Measurements from ENCODE around the gene KIAA1217. TPM values are rescaled to one million over a fixed set of nuclear protein-coding genes. Genes with fewer than 3 reads are reported as not detected.

KIAA1217 gene
- polyA plus RNA-seq, 6 donors from 2014 or later = not detected

DNA sequence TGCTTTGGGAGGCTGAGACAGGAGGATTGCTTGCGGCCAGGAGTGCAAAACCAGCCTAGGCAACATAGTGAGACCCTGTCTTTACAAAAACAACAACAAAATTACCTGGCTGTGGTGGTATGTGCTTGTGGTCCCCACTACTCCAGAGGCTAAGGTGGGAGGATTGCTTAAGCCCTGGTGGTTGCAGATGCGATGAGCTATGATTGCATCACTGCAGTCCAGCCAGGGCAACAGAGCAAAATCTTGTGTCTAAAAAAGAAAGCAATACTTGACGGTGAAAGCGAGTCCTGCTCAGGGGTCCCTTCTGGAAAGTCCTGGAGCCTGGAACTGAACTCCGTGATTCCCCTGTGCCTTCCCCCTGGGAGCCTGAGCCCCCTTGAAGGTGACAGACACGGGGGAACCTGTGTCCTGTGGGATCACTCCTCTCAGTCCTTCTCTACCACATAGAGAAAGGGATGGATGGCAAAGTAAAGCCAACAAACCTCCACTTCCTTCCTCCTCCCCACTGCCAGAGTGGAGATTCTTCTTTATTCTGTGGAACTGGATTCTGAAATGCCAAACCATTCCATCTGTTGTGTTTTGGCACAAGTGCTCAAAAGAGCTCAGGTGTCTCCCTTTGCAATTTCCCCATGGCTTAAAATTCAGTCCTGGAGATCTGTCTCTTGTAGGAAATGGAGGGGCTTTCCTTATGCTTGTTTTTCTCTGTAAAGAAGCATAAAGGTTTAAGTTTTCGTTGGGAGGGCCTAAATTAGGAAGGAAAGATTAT, 50.6 kb downstream of the KIAA1217 start:
- DNase-seq (no peak), ATAC-seq (ENCODE audit: low read depth in 2 of 2) (no peak)
- Mint-ChIP-seq H3K9me3 (peaks cover 0 to 7% (median 0%) of the 10 kb centered on the region in 7 donors), H3K36me3 (no peaks in the 10 kb centered on the region), H3K27ac (no peak overlapping the region), H3K4me1 (no peaks in the 10 kb centered on the region), H3K27me3 (no peaks in the 10 kb centered on the region), H3K4me3 (no peak overlapping the region)

DNA sequence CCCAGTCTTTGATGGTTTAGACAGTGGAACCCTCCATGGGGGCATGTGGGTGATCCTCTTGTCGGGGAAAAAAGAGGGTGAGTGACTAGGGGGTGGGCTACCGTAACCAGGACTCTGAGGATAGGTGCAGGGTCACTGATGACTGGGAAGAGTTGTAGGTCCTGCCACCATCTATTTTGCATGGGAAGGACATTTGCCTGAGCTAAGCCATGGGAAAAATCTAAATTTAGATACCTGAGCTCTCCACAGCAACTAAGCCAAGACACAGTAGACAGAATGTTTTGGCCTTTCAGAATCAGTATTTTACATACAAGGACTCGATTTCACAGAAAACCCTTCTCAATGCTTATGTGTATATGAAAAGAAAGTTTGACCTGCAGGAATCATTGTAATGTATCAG, 52.7 kb downstream of the KIAA1217 start:
- no peaks in the 10 kb centered on the region for H3K36me3 Mint-ChIP-seq
- H3K27ac Mint-ChIP-seq = peak overlapping the region in 1 of 6 donors; percentile 12
- H3K27me3 Mint-ChIP-seq = no peaks in the 10 kb centered on the region
- DNase-seq = no peak
- H3K4me3 Mint-ChIP-seq = no peak overlapping the region
- peaks cover 0 to 11% (median 6%) of the 10 kb centered on the region in 7 donors for H3K9me3 Mint-ChIP-seq
- no peaks in the 10 kb centered on the region for H3K4me1 Mint-ChIP-seq
- ATAC-seq (ENCODE audit: low read depth in 2 of 2) = no peak

GRCh38 chr10:24262929-24263590, 54.1 kb downstream of the KIAA1217 start:
- H3K9me3 Mint-ChIP-seq = peaks cover 0 to 11% (median 6%) of the 10 kb centered on the region in 7 donors
- no peak overlapping the region for H3K4me3 Mint-ChIP-seq
- no peak overlapping the region for H3K27ac Mint-ChIP-seq
- no peak for ATAC-seq (ENCODE audit: low read depth in 2 of 2)
- no peaks in the 10 kb centered on the region for H3K36me3 Mint-ChIP-seq
- no peak for DNase-seq
- H3K27me3 Mint-ChIP-seq = no peaks in the 10 kb centered on the region
- no peaks in the 10 kb centered on the region for H3K4me1 Mint-ChIP-seq

- no peaks in the 10 kb centered on the region for H3K36me3 Mint-ChIP-seq
- no peak overlapping the region for H3K27ac Mint-ChIP-seq
- ATAC-seq (ENCODE audit: low read depth in 2 of 2) = no peak
- no peaks in the 10 kb centered on the region for H3K4me1 Mint-ChIP-seq
- H3K27me3 Mint-ChIP-seq = no peaks in the 10 kb centered on the region
- no peak overlapping the region for H3K4me3 Mint-ChIP-seq
- peaks cover 0 to 7% (median 3%) of the 10 kb centered on the region in 7 donors for H3K9me3 Mint-ChIP-seq
- DNase-seq = no peak
Measured at GRCh38 chr10:24269476-24269875, 60.5 kb downstream of the KIAA1217 start.

- ATAC-seq (ENCODE audit: low read depth in 2 of 2) = no peak
- H3K27ac Mint-ChIP-seq = no peak overlapping the region
- no peaks in the 10 kb centered on the region for H3K4me1 Mint-ChIP-seq
- no peak for DNase-seq
- no peaks in the 10 kb centered on the region for H3K27me3 Mint-ChIP-seq
- no peaks in the 10 kb centered on the region for H3K36me3 Mint-ChIP-seq
- H3K4me3 Mint-ChIP-seq = no peak overlapping the region
- H3K9me3 Mint-ChIP-seq = peaks cover 0 to 4% (median 0%) of the 10 kb centered on the region in 7 donors
Measured at GRCh38 chr10:24272374-24272773, 63.4 kb downstream of the KIAA1217 start.

- DNase-seq = no peak
- Mint-ChIP-seq H3K4me1 (no peaks in the 10 kb centered on the region), H3K27ac (no peak overlapping the region), H3K36me3 (peaks cover under 1 to 2% of the 10 kb centered on the region in 2 donors), H3K4me3 (no peak overlapping the region), H3K9me3 (peaks cover 5 to 39% (median 11%) of the 10 kb centered on the region in 7 donors), H3K27me3 (no peaks in the 10 kb centered on the region)
- ATAC-seq (ENCODE audit: low read depth in 2 of 2) = no peak
Measured at GRCh38 chr10:24277277-24277676, 68.3 kb downstream of the KIAA1217 start.

GRCh38 chr10:24277771-24278170, 68.8 kb downstream of the KIAA1217 start:
- Mint-ChIP-seq H3K4me1 (no peaks in the 10 kb centered on the region), H3K36me3 (peaks cover 3 to 7% of the 10 kb centered on the region in 2 donors), H3K9me3 (peaks cover 9 to 44% (median 14%) of the 10 kb centered on the region in 7 donors), H3K27me3 (no peaks in the 10 kb centered on the region), H3K27ac (no peak overlapping the region), H3K4me3 (no peak overlapping the region)
- DNase-seq = no peak
- no peak for ATAC-seq (ENCODE audit: low read depth in 2 of 2)

GRCh38 chr10:24278176-24278889, 69.4 kb downstream of the KIAA1217 start:
- no peak overlapping the region for H3K27ac Mint-ChIP-seq
- ATAC-seq (ENCODE audit: low read depth in 2 of 2) (no peak), DNase-seq (no peak)
- H3K4me3 Mint-ChIP-seq = peak overlapping the region in 1 of 8 donors; percentile 59
- no peaks in the 10 kb centered on the region for H3K27me3 Mint-ChIP-seq
- peaks cover 3 to 8% of the 10 kb centered on the region in 2 donors for H3K36me3 Mint-ChIP-seq
- peaks cover 9 to 47% (median 14%) of the 10 kb centered on the region in 7 donors for H3K9me3 Mint-ChIP-seq
- no peaks in the 10 kb centered on the region for H3K4me1 Mint-ChIP-seq

DNA sequence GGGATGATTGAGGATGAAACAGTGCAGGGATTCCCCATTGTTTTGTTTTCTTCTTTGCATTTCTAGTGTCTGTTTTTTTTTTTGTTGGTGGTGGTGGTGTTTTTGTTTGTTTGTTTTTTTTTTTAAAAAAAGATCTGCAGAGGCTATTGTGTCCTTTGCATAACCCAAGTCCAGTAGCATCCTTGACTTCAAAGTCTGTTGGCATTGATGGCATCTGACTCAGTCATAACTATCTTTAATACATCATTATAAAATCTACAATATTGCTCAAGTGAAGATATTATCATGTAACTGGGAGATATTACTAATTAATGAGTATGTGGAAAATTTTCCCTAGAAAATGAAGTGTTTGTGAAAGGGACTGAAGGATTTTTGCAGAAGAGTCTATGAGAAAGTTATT, 70.2 kb downstream of the KIAA1217 start:
- no peak for DNase-seq
- H3K27ac Mint-ChIP-seq = no peak overlapping the region

DNA sequence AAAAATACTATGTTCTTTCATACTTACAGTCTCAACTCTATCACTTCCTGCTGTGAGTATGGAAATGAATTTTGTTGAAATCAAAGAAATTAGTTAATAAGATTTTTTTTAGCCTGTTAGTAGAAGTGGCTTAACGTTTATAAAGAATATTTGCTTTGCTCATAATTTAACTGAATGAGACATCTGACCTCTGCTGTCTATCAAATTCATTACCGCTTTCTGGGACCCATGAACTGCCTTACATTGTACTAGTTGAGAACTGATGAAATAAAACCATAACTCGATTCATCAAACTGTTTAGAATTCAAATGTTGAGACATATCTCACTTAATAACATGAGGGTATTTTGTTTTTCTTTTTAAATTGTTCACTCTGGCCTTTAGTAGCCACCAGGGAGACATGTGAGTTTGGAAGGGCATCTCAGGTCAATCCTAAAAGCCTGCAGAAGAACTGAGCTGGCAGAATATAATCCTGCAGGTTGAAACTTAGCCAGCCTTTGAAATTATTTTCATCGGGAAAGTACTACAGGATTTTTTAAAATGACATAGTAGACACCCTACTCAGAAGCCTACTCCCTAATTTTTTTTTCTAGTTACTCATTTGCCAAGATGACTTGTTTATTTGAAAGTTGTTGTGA, 78.7 kb downstream of the KIAA1217 start:
- H3K4me3 Mint-ChIP-seq = no peak overlapping the region
- ATAC-seq (ENCODE audit: low read depth in 2 of 2) (no peak), DNase-seq (no peak)
- H3K27ac Mint-ChIP-seq = no peak overlapping the region
- no peaks in the 10 kb centered on the region for H3K4me1 Mint-ChIP-seq
- H3K9me3 Mint-ChIP-seq = peaks cover 4 to 24% (median 9%) of the 10 kb centered on the region in 7 donors
- H3K36me3 Mint-ChIP-seq = peaks cover 0 to 2% of the 10 kb centered on the region in 2 donors
- peaks cover 0 to 4% (median 0%) of the 10 kb centered on the region in 3 donors for H3K27me3 Mint-ChIP-seq

More for the DNA sequence above, 70.2 kb downstream of the KIAA1217 start:
- H3K4me3 Mint-ChIP-seq = no peak overlapping the region
- H3K4me1 Mint-ChIP-seq = no peaks in the 10 kb centered on the region
- ATAC-seq (ENCODE audit: low read depth in 2 of 2) = no peak
- H3K36me3 Mint-ChIP-seq = peaks cover 3 to 8% of the 10 kb centered on the region in 2 donors
- no peaks in the 10 kb centered on the region for H3K27me3 Mint-ChIP-seq
- H3K9me3 Mint-ChIP-seq = peaks cover 12 to 47% (median 15%) of the 10 kb centered on the region in 7 donors

DNA sequence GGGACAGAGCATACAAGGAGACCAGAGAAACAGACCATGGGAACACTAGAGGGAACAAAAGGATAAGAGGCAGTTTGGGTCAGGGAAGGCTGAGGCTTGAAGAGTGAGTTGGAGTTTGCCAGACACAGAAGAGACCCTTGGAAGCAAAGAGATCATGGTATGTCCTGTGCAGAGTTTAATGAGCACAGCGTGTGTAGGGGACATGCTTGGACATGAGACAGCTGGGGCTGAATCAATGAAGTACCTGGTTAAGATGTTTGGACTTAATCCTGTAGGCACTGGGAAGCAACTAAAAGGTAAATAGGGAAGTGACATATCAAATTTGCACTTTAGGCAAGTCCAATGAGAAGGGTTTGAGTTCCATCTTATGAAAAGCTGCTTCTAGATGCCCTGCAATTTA, 79.6 kb downstream of the KIAA1217 start:
- no peak overlapping the region for H3K4me3 Mint-ChIP-seq
- no peak overlapping the region for H3K27ac Mint-ChIP-seq
- peaks cover 2 to 20% (median 8%) of the 10 kb centered on the region in 7 donors for H3K9me3 Mint-ChIP-seq
- peaks cover 0 to 4% (median 0%) of the 10 kb centered on the region in 3 donors for H3K27me3 Mint-ChIP-seq
- ATAC-seq (ENCODE audit: low read depth in 2 of 2) (no peak), DNase-seq (no peak)
- no peaks in the 10 kb centered on the region for H3K4me1 Mint-ChIP-seq
- H3K36me3 Mint-ChIP-seq = no peaks in the 10 kb centered on the region

- DNase-seq (no peak), ATAC-seq (ENCODE audit: low read depth in 2 of 2) (no peak)
- peaks cover 0 to 4% (median 0%) of the 10 kb centered on the region in 3 donors for H3K27me3 Mint-ChIP-seq
- no peak overlapping the region for H3K27ac Mint-ChIP-seq
- no peaks in the 10 kb centered on the region for H3K36me3 Mint-ChIP-seq
- H3K4me1 Mint-ChIP-seq = no peaks in the 10 kb centered on the region
- peak overlapping the region in 1 of 8 donors; percentile 7 for H3K4me3 Mint-ChIP-seq
- H3K9me3 Mint-ChIP-seq = peaks cover 0 to 22% (median 7%) of the 10 kb centered on the region in 7 donors
Measured at GRCh38 chr10:24289235-24289634, 80.3 kb downstream of the KIAA1217 start.

All from naive B cell (primary cell).